Measurements from ENCODE around the gene SHC3.

- TF ChIP-seq CHD1 (IDR thresholded peaks at IDR 0.05; ENCODE audit: low read depth, low read length) (no peak), MAZ (IDR thresholded peaks at IDR 0.05; ENCODE audit: borderline replicate concordance, low read depth, low read length) (no peak), BHLHE40 (IDR thresholded peaks at IDR 0.05; ENCODE audit: low read depth, low read length) (no peak), RAD21 (IDR thresholded peaks at IDR 0.05; ENCODE audit: low read length) (no peak), CTCF (conservative IDR thresholded peaks at IDR 0.05; ENCODE audit: low read depth, low read length) (no peak), NFE2L2 (IDR thresholded peaks at IDR 0.05; ENCODE audit: low read depth, low read length) (no peak), POLR2A (IDR thresholded peaks at IDR 0.05; ENCODE audit: low read depth, low read length) (no peak), RFX5 (IDR thresholded peaks at IDR 0.05; ENCODE audit: low read depth, low read length) (no peak), ELK1 (IDR thresholded peaks at IDR 0.05; ENCODE audit: borderline replicate concordance, low read depth, low read length) (no peak), FOS (IDR thresholded peaks at IDR 0.05; ENCODE audit: low read depth, low read length) (no peak), RCOR1 (IDR thresholded peaks at IDR 0.05; ENCODE audit: insufficient replicate concordance, low read length) (no peak)
Observed at GRCh38 chr9:89195131-89195797, 16.6 kb upstream of the SHC3 start.
